Mucosa of stomach (tissue), 1 donor: ENCODE results near the gene FNDC3B.

ENCODE experiments used
- H3K27me3 ChIP-seq: one replicate; pipeline ENCODE4 v1.7.0; 2013; ENCODE audit warnings: mild to moderate bottlenecking, low read length; ENCODE audit not compliant: control insufficient read depth, insufficient read depth
- H3K36me3 ChIP-seq: one replicate; pipeline ENCODE4 v1.7.0; 2013; ENCODE audit warnings: low read length; ENCODE audit not compliant: control insufficient read depth, insufficient read depth
- H3K4me1 ChIP-seq: one replicate; pipeline ENCODE4 v1.7.0; 2013; ENCODE audit warnings: mild to moderate bottlenecking, low read length; ENCODE audit not compliant: control insufficient read depth, insufficient read depth
- H3K4me3 ChIP-seq: one replicate; pipeline ENCODE4 v1.7.0; 2013; ENCODE audit warnings: low read length
- H3K9ac ChIP-seq: one replicate; pipeline ENCODE4 v1.7.0; 2013; ENCODE audit warnings: mild to moderate bottlenecking, low read length, moderate library complexity
- H3K9me3 ChIP-seq: one replicate; pipeline ENCODE4 v1.7.0; 2013; ENCODE audit warnings: mild to moderate bottlenecking, low read length, moderate library complexity; ENCODE audit not compliant: control insufficient read depth
- donor health status: Pancreatic carcinoma.

The FNDC3B gene

DNA sequence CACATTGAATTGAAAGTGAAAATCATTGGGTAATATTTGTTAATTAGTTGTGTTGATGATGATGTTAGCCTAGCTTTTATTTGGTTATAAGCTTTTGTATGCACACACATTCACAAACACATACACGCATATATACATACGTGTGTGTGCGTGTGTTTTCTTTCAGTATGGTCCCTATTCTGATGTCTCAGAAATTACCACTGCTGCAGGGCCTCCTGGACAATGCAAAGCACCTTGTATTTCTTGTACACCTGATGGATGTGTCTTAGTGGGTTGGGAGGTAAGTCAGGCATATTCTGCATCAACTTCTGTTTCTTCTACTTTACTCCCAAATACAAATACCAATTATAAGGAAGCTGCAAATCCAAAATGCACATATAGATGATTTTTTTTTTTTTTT lies 306.8 kb downstream of the FNDC3B start:
- H3K4me1 ChIP-seq, result no peaks in the 10 kb centered on the region
- H3K36me3 ChIP-seq, result peaks cover 5% of the 10 kb centered on the region

DNA sequence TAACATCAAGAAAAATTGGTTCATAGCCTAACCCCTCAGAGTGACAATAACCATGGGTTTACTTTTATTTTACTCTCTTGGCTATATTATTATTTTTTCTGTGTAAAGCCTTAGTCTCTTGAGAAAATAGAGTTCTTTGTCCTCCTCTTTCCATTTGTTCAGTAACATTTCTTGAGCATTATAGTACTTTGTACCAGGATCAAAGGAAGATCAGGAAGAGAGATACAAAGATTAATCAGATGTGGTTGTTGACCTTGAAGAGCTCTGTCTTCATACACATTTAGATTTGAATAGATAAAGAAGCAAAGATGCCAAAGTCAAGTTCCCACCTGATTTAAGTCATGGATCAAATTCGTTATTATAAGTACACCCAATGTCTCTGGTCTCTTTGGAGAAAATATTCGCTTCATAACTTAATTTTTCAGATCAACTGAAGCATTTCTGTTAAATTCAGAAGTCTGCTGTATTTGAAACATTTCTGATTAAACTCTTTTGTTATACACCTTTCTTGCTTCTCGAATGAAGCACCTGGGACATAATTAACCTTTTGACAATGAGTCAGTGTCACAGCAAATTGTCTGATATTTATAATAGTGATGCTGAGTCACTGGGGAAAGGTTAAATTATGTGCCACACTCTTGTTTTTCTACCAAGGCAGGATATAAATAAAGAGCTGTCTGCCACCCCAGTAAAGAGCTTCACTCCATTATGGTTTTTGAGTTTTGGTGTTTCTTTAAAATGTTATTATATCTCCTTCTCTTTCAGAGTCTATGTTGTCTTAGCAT lies 308.7 kb downstream of the FNDC3B start:
- no peak overlapping the region for H3K9ac ChIP-seq
- H3K9me3 ChIP-seq, result no peaks in the 10 kb centered on the region
- no peaks in the 10 kb centered on the region for H3K27me3 ChIP-seq
- H3K4me1 ChIP-seq, result no peaks in the 10 kb centered on the region
- no peak overlapping the region for H3K4me3 ChIP-seq
- H3K36me3 ChIP-seq, result peaks cover 9% of the 10 kb centered on the region

More for the DNA sequence above, 306.8 kb downstream of the FNDC3B start:
- Histone ChIP-seq H3K27me3 (no peaks in the 10 kb centered on the region), H3K9ac (no peak overlapping the region), H3K4me3 (no peak overlapping the region), H3K9me3 (no peaks in the 10 kb centered on the region)

DNA sequence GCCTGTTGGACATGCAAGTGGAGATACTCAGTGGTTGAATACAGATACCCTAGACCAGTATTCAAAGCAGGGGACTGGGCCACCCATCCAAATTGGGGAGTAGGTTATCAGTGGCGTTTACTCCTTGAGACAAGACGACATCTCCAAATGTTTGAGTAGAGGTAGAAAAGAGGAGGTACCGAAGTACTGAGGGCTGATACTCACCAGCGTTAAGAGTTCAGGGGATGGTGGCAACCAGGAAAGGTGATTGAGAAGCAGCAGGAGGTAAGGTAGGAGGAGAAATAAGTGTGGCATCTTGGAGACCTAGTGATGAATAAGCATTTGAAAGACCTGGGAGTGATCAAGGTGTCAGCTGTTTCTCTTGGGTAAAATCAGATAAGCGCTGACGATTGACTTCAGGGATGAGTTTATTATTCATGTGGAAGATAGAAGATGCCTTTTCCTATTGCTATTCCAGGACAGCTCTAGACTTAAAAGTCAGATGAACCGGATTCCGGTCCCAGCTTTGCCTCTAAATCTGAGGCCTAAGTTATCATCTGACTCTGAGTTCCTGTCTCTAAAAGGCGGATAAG lies 312.6 kb downstream of the FNDC3B start:
- Histone ChIP-seq H3K9me3 (no peaks in the 10 kb centered on the region), H3K27me3 (no peaks in the 10 kb centered on the region), H3K36me3 (peaks cover 6% of the 10 kb centered on the region), H3K4me3 (no peak overlapping the region), H3K4me1 (peaks cover 9% of the 10 kb centered on the region), H3K9ac (no peak overlapping the region)

DNA sequence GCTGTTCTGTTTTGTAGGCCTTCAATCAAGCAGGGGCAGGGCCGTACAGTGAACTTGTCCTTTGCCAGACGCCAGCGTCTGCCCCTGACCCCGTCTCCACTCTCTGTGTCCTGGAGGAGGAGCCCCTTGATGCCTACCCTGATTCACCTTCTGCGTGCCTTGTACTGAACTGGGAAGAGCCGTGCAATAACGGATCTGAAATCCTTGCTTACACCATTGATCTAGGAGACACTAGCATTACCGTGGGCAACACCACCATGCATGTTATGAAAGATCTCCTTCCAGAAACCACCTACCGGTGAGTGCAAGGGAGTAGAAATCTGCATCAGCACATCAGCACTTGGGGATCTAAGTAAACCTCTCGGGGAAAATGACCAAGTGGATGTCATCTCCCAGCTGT lies 313.4 kb downstream of the FNDC3B start:
- H3K27me3 ChIP-seq, result no peaks in the 10 kb centered on the region
- H3K9ac ChIP-seq, result no peak overlapping the region
- H3K4me3 ChIP-seq, result no peak overlapping the region
- H3K4me1 ChIP-seq, result peaks cover 9% of the 10 kb centered on the region
- H3K9me3 ChIP-seq, result no peaks in the 10 kb centered on the region
- peaks cover 6% of the 10 kb centered on the region for H3K36me3 ChIP-seq

DNA sequence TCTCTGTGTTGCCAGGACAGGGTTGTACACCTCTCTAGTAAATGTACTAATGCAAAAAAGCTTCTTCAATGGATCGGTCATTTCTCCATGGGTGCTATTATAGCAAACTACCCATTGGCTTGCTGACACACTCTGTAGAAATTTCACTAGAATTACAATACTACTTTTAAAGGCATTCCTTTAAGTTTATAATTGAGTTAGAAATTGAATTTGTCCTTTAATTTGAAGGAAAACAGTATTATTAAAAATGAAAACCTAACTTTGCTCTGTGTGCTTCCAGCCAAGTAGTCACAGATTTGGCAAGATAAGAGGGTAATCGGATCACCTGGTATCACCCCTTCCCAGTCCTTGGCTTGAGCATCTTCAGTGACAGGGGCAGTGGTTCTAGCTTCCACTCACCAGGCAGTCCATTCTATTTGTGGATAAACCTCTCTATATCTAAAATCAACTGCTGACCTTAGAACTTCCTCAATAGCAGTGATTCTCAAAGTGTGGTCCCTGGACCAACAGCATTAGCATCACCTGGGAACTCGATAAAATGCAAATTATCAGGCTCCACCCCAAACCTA lies 315.6 kb downstream of the FNDC3B start:
- Histone ChIP-seq H3K36me3 (peaks cover 6% of the 10 kb centered on the region), H3K27me3 (no peaks in the 10 kb centered on the region), H3K4me3 (no peak overlapping the region), H3K9me3 (no peaks in the 10 kb centered on the region), H3K4me1 (peaks cover 9% of the 10 kb centered on the region), H3K9ac (no peak overlapping the region)

DNA sequence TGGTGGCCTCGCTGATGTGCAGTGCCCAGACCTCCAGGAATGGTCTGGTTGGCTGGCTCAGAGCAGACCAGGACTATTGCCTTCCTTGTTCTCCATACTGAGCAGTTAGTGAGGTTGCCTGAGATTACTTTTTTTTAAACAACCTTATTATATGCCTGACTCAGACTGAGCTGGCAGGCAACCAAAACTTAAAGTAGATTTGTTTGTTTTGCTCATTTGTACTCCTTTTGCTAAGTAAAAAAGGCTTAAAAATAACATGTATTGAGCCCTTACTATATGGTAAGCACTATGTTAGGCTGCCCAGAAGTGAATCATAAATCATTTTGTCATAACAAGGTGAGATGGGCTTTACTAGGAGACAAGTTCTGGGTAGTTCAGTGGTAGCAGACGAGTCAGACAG lies 316.5 kb downstream of the FNDC3B start:
- Histone ChIP-seq H3K27me3 (no peaks in the 10 kb centered on the region), H3K36me3 (peaks cover 6% of the 10 kb centered on the region)

DNA sequence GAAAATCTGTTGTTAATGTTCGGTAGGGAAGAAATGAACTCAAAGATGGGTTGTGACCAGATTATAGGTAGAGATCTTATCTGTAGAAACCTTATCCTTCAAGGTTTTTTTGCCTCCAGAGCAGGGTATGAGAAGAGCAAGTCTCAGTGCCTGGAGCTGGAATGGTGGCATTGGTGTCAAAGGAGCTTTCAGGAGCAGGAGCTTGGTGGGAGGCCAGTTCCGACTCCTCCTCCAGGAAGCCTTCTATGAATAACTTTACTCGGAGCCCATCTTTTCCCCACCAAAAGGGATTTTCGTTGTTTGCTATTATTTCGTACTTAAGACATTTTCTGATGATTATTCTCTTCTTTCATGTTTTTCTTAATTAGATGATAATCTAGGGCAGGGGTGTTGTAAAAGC lies 317.0 kb downstream of the FNDC3B start:
- Histone ChIP-seq H3K9ac (no peak overlapping the region), H3K36me3 (peaks cover 6% of the 10 kb centered on the region), H3K27me3 (no peaks in the 10 kb centered on the region), H3K4me1 (peaks cover 9% of the 10 kb centered on the region), H3K9me3 (no peaks in the 10 kb centered on the region), H3K4me3 (no peak overlapping the region)

More for the DNA sequence above, 316.5 kb downstream of the FNDC3B start:
- no peak overlapping the region for H3K4me3 ChIP-seq
- H3K4me1 ChIP-seq, result peaks cover 9% of the 10 kb centered on the region
- H3K9ac ChIP-seq, result no peak overlapping the region
- H3K9me3 ChIP-seq, result no peaks in the 10 kb centered on the region

DNA sequence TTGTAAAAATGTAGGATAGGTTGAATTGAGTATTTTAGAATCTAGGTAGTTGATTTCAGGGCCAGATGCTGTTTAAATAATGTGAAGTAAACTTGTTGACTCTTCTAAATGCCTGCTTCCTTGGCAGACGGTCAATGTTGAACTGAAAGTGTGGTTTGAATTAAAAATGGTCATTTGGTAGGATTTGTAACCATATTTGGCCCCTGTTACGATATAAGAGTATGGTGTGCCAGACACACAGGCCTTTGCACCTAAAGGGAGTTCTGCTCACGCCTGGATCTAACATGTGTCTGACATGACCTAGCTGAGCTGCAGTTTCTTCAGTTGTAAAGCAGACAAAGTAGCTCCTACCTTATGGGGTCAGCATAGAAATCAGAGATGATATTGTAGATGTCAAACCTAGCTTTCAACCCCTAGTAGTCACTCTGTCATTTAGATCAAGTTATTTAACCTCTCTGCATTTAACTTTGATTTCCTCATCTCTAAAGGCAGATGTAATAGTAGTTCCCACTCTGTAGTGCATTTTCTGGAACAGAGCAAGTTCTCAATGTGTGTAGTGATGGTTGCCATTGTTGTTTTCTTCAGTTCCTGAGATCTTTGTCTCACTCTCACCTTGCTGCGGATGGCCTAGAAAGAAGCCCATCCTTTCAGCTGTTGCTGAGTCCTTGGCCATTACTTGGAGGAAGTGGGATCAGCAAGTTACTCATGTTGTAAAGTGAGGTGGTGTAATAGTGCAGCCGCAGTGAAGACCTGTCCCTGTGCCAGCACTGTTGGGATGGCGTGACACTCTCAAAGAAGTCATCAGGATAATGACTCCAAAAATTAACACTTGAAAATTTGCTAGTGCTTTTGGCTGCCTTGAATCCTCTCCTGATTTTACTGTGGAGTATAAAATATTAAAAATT lies 318.7 kb downstream of the FNDC3B start:
- Histone ChIP-seq H3K27me3 (no peaks in the 10 kb centered on the region), H3K4me3 (no peak overlapping the region), H3K9me3 (no peaks in the 10 kb centered on the region), H3K9ac (no peak overlapping the region), H3K36me3 (peaks cover under 1% of the 10 kb centered on the region), H3K4me1 (peaks cover 9% of the 10 kb centered on the region)

DNA sequence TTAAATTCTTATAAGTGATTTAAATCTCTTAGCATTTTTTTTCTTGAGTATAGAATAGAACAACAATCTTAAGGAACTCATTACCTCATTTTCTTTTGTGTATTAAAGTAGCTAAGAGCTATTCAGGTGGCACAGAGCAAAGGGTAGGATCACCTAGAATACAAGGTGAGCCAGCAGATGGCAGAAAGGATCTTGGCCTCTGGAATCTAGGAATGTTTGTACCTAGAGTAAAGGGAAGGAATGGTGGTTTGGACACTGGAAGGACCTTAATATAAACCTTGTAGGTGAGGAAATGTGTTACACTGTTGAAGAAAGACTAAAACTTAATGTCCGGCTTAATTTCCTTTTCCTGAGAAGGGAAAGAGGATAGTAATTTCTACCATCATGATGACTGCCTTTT lies 319.9 kb downstream of the FNDC3B start:
- H3K36me3 ChIP-seq, result no peaks in the 10 kb centered on the region
- H3K4me1 ChIP-seq, result peaks cover 9% of the 10 kb centered on the region
- H3K27me3 ChIP-seq, result no peaks in the 10 kb centered on the region
- no peak overlapping the region for H3K9ac ChIP-seq
- no peak overlapping the region for H3K4me3 ChIP-seq
- no peaks in the 10 kb centered on the region for H3K9me3 ChIP-seq

DNA sequence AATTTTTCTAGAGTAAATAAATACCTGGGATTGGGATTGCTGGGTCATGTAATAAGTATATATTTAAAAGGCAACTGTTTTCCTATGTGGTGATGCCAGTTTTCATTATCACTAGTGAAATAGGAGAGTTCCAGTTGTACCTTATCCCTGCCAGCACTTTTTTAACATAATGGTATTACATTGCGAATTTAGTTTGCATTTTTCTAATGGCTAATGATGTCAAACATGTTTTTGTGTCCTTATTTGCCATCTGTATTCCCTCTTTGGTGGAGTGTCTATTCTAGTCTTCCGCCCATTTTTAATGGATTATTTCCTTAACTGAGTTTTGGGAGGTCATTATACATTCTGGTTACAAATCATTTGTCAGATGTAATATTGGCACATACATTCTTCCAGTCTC lies 320.6 kb downstream of the FNDC3B start:
- Histone ChIP-seq H3K4me1 (peaks cover 8% of the 10 kb centered on the region), H3K36me3 (no peaks in the 10 kb centered on the region), H3K9ac (no peak overlapping the region), H3K4me3 (no peak overlapping the region), H3K9me3 (no peaks in the 10 kb centered on the region), H3K27me3 (no peaks in the 10 kb centered on the region)

DNA sequence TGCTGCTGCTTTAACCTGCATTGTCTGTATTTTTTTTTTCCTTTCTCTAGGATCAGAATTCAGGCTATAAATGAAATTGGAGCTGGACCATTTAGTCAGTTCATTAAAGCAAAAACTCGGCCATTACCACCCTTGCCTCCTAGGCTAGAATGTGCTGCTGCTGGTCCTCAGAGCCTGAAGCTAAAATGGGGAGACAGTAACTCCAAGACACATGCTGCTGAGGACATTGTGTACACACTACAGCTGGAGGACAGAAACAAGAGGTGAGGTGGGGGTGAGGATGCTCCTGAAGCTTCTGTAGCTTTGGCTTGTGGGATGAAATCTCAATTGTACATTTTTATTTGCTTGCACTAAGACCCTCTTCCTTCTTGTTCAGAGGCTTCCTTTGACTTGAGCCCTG lies 323.2 kb downstream of the FNDC3B start:
- Histone ChIP-seq H3K9me3 (no peaks in the 10 kb centered on the region), H3K36me3 (no peaks in the 10 kb centered on the region), H3K9ac (no peak overlapping the region), H3K4me3 (no peak overlapping the region), H3K27me3 (no peaks in the 10 kb centered on the region), H3K4me1 (no peaks in the 10 kb centered on the region)
